GM18508 (cell line): Measurements from ENCODE around the gene RNU7-1.
"Not testable (repeated sequence)": the region's sequence is repeated elsewhere in the genome, so short reads cannot be mapped to it uniquely, and the experiment has no call there.

ENCODE experiments used
- ATAC-seq: cut with Tn5 transposase; IDR thresholded peaks from one replicate; pipeline ENCODE4 v1.9.1; 2021; ENCODE audit warnings: moderate number of reproducible peaks; ENCODE audit not compliant: insufficient read depth, unreplicated experiment

The RNU7-1 gene

DNA sequence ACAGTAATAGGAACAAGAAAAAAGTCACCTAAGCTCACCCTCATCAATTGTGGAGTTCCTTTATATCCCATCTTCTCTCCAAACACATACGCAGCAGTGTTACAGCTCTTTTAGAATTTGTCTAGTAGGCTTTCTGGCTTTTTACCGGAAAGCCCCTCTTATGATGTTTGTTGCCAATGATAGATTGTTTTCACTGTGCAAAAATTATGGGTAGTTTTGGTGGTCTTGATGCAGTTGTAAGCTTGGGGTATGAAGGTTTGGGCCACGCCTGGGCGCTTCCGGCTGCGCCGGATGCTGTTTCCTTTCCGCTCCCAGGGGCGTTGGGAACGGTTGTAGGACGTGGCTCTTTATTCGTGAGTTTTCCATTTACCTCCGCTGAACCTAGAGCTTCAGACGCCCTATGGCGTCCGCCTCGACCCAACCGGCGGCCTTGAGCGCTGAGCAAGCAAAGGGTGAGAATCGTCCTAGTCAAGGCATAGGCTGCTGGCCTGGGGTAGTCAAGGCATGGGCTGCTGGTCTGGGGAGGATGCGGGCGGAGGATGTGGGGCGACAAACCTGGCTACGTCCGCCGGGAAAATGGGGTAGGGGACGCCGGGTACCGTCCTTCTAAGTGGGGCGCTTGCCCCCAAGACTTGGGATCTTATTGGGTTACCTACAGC, at the start of gene RNU7-1, which contains the start of gene C12orf57:
Gene RNU7-1, plus strand, starts transcription at position 95 of the 659 bp plus-strand sequence.
Gene C12orf57, plus strand, starts transcription at position 301 of the 659 bp plus-strand sequence. Its CDS starts 100 bp downstream, at position 401.
- ATAC-seq, result peak; percentile 25

DNA sequence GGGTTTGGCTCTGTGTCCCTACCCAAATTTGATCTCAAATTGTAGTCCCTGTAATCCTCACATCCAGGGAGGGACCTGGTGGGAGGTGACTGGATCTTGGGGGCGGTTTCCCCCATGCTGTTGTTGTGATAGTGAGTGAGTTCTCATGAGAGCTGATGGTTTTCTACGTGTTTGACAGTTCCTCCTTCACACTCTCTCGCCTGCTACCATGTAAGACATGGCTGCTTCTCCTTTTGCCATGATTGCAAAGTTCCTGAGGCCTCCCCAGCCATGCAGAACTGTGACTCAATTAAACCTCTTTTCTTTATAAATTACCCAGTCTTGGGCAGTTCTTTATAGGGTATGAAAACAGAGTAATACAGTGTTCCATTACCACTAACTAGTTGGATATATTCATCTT, 49.3 kb upstream of the RNU7-1 start:
- no peak for ATAC-seq

DNA sequence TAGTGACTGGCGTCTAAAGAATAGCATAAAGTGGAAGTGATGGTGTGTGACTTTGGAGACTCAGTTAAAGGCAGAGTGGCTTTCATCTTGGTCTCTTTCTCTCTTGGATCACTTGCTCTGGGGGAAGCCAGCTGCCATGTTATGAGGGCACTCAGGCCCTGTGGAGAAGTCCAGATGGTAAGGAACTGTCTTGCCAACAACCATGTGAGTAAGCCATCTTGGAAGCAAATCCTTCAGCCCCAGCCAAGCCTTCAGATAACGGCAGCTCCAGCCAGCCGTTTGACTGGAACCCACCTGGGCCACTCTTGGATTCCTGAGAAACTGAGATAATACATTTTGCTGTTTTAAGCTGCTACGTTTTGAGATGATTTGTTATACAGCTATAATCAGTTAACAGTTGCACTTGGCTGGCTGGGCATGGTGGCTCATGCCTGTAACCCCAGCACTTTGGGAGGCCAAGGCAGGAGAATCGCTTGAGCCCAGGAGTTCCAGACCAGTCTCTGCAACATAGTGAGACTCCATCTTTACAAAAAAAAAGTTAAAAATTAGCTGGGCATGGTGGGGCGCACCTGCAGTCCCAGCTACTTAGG, 46.7 kb upstream of the RNU7-1 start:
- ATAC-seq, result no peak

- no peak for ATAC-seq
Measured at GRCh38 chr12:6899427-6899826, 44.2 kb upstream of the RNU7-1 start.

DNA sequence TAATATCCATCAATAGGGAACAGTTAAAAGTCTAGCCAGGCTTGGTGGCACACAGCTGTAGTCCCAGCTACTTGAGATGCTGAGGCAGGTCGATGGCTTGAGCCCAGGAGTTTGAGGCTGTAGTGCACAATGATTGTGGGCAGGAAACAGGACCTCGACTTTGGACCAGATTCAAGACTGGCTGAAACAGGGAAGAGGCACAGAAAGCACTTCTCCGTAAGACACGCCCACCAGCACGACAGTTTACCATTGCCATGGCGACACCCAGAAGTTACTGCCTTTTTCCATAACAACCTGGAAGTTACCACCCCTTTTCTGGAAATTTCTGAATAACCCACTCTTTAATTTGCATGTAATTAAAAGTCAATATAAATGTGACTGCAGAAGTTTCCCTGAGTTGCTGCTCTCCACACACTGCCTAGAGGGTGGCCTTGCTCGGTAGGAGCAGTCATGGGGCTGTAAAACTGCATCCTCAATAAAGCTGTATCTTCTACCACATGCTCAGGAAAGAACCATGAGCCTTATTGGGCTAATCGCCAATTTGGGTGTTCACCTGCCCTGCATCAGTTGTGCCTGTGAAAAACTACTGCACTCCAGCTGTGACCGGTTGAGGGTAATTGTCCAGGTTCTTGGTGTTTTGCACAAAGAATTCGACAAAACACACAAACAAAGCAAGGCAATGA, 43.6 kb upstream of the RNU7-1 start:
- no peak for ATAC-seq

DNA sequence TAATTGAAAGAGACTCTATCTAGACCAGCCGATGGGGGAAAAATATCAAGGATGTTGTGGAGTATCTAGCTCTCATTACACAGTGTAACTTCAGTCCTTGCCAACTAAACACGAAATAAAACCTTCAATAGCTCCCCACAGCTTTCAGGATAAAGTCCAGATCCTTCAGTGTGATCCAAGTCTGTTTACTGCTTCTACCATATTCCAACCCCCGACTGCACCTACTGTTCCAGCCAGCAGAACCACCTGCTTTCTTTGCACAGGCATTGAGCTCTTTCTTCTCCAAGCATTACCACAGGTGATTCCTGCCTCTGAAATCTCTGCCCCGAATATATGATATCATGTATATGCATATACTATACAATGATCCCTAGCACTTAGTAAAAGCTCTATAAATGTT, 41.2 kb upstream of the RNU7-1 start:
- ATAC-seq, result no peak

DNA sequence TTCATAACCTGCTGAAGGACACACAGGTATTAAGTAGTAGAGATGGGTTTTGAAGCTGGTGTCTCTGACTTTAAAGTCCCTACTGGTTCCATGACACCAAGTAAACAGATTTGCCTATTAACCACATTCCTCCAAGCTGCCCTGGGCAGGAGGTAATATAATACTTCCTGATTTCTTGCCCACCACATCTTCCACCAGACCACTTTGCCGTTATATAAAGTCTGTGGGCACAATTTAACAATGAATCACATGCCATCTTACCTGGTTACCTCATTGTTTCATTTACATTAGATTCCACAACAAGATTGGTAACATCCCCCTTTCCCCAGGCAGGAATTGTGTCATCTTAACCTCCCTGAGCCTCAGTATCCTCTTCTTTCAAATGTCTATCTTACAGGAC, 39.9 kb upstream of the RNU7-1 start:
- ATAC-seq, result no peak

GRCh38 chr12:6904280-6905276, 39.0 kb upstream of the RNU7-1 start, which contains the start of gene LRRC23:
Gene LRRC23, plus strand, starts transcription at chr12:6904822. Its CDS starts 812 bp downstream, at chr12:6905634.
- ATAC-seq, result peak; percentile 74

- no peak for ATAC-seq
Measured at GRCh38 chr12:6905414-6906040, 38.1 kb upstream of the RNU7-1 start.

- not testable (repeated sequence) for ATAC-seq
Measured at GRCh38 chr12:6908141-6908540, 35.5 kb upstream of the RNU7-1 start.

GRCh38 chr12:6909421-6910145, 34.0 kb upstream of the RNU7-1 start:
- no peak for ATAC-seq

- no peak for ATAC-seq
Measured at GRCh38 chr12:6912164-6912935, 31.3 kb upstream of the RNU7-1 start.

GRCh38 chr12:6914246-6914946, 29.2 kb upstream of the RNU7-1 start, which contains the start of gene ENO2:
Gene ENO2, plus strand, starts transcription at chr12:6914580. Its CDS starts 1,253 bp downstream, at chr12:6915833.
- no peak for ATAC-seq

DNA sequence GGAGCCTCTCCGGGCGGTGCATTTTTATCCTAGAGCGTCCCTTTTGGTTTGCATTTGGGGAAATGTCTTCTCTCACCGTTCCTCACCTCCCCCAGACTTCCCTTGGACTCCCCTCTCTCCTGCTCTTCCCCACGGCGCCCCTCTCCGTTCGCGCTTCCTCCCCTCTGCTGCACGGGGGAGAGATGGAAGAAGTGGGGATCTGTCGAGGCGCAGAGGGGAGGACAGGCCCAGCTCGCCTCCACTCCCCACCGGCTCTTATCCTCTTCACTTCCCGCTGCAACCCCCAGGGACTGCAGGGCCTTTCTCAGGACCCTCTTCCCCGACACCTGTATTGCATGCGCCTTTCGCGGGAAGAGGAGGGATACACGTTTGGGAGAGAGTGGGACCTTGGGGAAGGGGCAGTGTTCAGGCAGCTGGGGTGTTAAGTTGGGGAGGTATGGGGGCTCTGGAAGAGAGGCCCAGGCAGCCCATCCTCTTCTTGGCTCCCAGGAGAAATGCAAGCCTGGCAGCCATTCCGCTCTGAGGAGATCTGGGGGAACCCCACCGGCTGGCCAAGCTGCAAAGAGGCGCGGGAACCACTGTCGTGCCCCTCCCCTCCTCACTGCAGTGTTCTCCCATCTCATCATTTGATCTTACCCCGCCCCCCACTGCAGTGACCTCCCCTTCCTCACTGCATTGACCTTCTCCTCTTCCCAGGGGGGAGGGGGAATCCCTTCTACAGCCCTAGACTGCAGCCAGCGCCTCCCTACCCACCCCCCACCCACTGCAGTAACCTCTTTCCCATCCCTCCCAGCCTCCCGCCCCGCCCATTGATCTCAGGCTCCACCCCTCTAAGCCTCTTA, 28.4 kb upstream of the RNU7-1 start:
- no peak for ATAC-seq

DNA sequence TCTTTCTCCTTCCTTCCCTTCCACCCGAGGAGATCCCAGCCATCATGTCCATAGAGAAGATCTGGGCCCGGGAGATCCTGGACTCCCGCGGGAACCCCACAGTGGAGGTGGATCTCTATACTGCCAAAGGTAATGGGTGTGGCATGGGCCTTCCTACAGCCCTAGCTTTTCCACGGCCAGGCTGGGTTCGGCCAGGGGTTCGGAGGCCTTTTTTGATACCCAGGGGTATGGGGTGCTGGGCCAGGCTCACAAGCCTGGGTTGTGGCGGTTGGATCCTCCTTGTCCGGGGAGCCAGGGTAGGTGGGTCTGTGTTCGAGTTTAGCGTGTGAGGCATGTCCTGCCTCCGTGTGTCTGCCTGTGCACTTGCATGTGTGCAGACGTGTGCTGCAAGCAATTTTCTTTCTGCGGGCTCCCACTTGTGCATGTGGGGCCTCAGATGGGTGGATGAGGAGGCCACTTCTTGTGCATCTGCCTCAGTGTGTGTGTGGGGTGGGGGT, 27.8 kb upstream of the RNU7-1 start:
- ATAC-seq, result no peak

DNA sequence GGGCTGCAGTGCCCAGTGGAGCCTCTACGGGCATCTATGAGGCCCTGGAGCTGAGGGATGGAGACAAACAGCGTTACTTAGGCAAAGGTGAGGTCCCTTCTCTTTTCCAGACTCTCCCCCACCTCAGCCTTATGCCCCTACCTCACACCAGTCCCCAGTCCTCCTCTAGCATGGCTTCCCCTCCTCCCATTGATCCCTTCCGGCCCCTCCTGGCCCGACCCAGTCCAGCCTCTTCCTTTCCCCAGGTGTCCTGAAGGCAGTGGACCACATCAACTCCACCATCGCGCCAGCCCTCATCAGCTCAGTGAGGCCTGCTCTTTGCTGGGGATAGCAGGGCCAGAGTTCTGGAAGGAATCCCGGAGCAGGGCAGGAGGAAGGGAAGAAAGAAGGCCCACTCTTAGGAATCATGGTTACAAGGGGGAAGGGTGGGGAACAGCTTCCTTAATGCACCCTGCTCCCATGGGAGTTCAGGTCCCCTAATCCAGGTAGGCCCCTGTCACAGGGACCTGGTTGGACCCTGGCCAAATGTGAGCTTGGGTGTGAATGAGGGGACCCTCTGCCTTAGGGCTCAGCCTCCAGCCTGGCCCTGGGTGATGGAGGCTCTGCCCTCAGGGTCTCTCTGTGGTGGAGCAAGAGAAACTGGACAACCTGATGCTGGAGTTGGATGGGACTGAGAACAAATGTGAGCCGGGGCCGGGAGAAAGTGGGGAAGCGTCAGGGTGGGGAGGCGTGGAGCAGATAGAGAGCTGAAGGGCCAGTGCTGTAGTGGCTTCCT, 27.0 kb upstream of the RNU7-1 start:
- ATAC-seq, result no peak
